GM12891 (cell line): Measurements from ENCODE around the gene ATXN7L1.

ENCODE experiments used
- POLR2A ChIP-seq: IDR thresholded peaks from 2 replicates; pipeline ENCODE4 v1.6.1; 2011; ENCODE audit warnings: low read depth, low read length, control low read depth
- POLR2AphosphoS5 ChIP-seq: IDR thresholded peaks from 2 replicates; pipeline ENCODE4 v1.6.1; 2011; ENCODE audit warnings: low read depth, low read length, control low read depth

DNA sequence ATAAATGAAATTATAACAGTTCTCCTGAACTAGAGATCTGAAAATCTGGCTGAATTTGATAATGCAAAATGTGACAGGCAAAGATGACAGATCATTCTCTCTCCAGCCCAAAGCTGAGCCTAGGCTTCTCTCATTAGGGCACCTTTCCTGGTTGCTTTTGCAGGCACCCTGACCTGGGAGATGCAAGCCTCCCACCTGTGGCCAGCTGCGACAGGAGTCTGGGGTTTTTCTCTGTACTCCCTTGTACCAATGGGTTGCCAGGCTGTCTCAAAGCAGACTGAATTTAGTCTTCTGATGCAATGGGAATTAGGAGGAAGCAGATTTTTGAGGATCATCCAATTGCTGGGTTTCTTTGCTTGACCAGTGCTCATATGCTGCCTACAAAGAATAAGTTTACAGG, 210.1 kb downstream of the ATXN7L1 start:
- TF ChIP-seq POLR2AphosphoS5 (no peak), POLR2A (no peak)
